ES-I3 (cell line): ENCODE data around the gene SNX4.
"Not testable (repeated sequence)": the region's sequence is repeated elsewhere in the genome, so short reads cannot be mapped to it uniquely, and the experiment has no call there.

Experiments
- H3K36me3 ChIP-seq: 2 replicates; pipeline ENCODE4 v1.6.1; 2013; ENCODE audit warnings: mild to moderate bottlenecking, low read length, control low read depth, moderate library complexity; ENCODE audit not compliant: insufficient read depth
- H3K4me1 ChIP-seq: 2 replicates; pipeline ENCODE4 v1.6.1; 2013; ENCODE audit warnings: mild to moderate bottlenecking, control low read depth, low read length; ENCODE audit not compliant: insufficient read depth
- H3K9ac ChIP-seq: 2 replicates; pipeline ENCODE4 v1.6.1; 2013; ENCODE audit warnings: low read depth, mild to moderate bottlenecking, low read length, moderate library complexity
- H3K9me3 ChIP-seq: 2 replicates; pipeline ENCODE4 v1.6.1; 2013; ENCODE audit warnings: mild to moderate bottlenecking, low read length, moderate library complexity; ENCODE audit not compliant: control insufficient read depth, insufficient read depth

The SNX4 gene

DNA sequence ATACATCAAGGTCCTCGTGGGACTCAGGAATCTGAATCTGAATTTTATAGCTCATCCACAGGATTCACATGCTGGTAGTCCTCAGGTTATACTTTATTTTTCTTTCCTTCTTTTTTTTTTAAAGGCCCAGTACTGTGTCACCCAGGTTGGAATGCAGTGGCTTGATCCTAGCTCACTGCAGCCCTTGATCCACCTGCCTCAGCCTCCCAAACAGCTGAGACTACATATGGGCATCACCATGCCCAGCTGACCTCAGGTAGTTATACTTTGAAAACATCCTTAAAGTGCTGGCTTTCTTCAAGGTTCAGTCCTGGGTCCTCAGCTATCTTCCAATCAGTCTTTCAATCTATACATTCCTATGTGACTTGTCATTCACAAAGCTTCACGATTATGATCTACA lies 38.2 kb downstream of the SNX4 start:
- Histone ChIP-seq H3K9ac (no peak overlapping the region), H3K9me3 (no peaks in the 10 kb centered on the region), H3K36me3 (no peaks in the 10 kb centered on the region), H3K4me1 (no peaks in the 10 kb centered on the region; the same call in 1 of the 2 replicates)

DNA sequence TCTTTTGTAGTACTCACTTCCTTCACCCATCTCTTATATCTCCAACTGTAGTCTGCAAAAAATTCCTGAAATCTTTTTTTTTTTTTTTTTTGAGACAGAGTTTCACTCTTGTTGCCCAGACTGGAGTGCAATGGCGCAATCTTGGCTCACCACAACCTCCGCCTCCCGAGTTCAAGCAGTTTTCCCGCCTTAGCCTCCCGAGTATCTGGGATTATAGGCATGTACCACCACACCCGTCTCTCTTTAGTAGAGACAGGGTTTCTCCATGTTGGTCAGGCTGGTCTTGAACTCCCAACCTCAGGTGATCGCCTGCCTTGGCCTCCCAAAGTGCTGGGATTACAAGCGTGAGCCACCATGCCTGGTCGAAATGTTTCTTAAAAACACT lies 38.6 kb downstream of the SNX4 start:
- not testable (repeated sequence) for H3K9me3 ChIP-seq, H3K4me1 ChIP-seq, H3K9ac ChIP-seq, H3K36me3 ChIP-seq

DNA sequence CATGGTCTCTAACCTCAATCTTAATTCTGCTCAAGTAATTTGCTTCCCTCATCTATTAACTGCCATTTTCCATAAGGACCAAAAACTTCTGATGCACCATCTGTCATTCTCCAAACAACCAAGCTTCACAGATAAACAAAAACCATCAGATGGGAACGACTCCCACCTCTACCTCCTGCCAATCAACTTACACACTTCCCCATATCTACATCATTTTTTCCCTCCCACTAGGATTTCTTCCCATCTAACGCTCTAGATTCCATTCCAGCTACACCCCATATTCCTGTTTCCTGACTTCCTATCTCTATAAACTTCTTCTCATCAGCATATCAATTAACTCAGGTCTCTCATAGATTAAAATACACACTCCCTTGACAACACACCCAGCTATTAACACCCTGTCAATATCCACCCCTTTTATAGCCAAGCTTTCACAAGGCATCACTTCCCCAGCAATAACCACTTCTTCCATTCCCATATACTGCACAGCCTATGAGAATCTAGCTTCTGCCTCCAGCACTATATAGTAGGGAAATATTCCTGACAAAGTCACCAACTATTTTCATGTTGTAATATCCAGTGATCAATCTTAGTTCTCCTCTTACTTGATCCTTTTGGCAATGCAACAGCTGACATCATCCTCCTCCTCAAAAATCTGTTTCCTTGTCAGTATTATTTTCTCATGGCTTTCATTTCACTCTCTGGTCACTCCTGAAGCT lies 39.2 kb downstream of the SNX4 start:
- Histone ChIP-seq H3K9me3 (no peaks in the 10 kb centered on the region), H3K4me1 (no peaks in the 10 kb centered on the region; the same call in 1 of the 2 replicates), H3K36me3 (no peaks in the 10 kb centered on the region), H3K9ac (no peak overlapping the region)

DNA sequence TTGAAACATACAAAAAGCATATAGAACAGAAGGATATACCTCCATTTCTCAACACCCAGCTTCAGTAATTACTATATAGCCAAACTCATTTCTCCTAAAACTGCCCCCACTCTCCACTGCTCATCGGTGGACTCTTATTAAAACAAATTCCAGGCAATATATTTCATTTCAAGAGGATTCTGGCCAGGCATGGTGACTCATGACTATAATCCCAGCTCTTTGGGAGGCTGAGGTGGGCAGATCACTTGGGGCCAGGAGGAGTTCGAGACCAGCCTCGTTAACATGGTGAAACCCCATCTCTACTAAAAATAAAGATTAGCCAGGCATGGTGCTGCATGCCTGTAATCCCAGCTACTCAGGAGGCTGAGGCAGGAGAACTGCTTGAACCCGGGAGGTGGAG lies 40.9 kb downstream of the SNX4 start:
- Histone ChIP-seq H3K4me1 (no peaks in the 10 kb centered on the region; the same call in 1 of the 2 replicates), H3K9ac (no peak overlapping the region), H3K36me3 (peaks cover 3% of the 10 kb centered on the region; the same call in 1 of the 2 replicates), H3K9me3 (no peaks in the 10 kb centered on the region)

DNA sequence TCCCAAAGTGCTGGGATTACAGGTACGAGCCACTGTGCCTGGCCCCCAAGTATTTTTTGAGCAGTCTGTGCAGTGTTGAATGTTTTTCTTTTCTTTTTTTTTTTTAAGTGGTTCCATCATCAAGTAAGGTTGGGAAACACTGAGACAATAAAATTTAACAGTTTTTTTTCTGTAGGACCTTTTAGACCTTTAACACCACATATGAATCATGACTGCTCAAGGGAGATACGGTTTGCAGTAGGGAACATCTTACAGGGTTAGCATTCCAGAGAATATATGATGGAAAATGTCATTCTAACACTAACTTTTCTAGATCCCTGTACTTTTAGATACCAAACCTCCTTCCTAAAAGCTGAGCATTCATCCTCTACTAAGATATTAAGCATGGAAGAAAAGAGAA lies 41.7 kb downstream of the SNX4 start:
- Histone ChIP-seq H3K9ac (no peak overlapping the region), H3K9me3 (no peaks in the 10 kb centered on the region), H3K4me1 (no peaks in the 10 kb centered on the region; the same call in 1 of the 2 replicates), H3K36me3 (peaks cover 3% of the 10 kb centered on the region; the same call in 1 of the 2 replicates)

DNA sequence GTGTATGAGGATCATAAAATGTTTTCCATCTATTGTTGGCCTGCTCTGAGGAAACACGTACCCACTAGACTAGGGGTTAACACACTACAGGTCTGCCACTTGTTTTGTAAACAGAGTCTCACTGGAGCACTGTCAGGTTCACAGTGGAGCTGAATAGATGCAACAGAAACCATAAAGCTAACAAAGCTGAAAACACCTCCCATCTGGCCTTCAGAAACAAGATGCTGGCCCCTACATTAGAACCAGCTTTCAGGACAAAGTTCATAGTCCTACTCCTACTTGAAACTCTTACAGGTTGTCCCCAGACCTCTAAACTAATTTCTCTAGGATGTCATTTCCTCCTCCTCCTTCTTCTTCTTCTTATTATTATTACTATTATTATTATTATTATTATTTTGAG lies 42.3 kb downstream of the SNX4 start:
- peaks cover 3% of the 10 kb centered on the region for H3K36me3 ChIP-seq
- H3K4me1 ChIP-seq = no peaks in the 10 kb centered on the region; the same call in 1 of the 2 replicates
- H3K9me3 ChIP-seq = no peaks in the 10 kb centered on the region
- no peak overlapping the region for H3K9ac ChIP-seq

DNA sequence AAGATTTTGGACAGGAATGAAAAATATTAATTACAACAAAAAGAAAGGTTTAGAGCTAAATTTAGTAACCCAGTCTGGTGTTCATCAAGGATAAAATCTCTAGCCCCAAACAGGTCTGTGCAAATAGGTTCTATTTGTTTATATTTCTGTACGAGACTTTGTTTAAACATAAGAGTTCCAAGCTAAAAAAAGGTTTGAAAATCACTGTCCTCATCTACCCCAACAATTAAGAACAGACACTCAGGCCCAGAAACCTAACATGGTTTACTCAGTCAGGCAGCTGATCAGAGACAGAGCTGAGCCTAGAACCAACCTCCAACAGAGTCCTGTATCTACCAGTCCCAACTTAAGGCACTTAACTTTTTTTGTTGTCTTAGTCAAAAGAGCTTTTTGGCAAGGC lies 49.3 kb downstream of the SNX4 start:
- H3K36me3 ChIP-seq = peaks cover 5% of the 10 kb centered on the region
- H3K9me3 ChIP-seq = no peaks in the 10 kb centered on the region
- H3K4me1 ChIP-seq = no peaks in the 10 kb centered on the region
- no peak overlapping the region for H3K9ac ChIP-seq

DNA sequence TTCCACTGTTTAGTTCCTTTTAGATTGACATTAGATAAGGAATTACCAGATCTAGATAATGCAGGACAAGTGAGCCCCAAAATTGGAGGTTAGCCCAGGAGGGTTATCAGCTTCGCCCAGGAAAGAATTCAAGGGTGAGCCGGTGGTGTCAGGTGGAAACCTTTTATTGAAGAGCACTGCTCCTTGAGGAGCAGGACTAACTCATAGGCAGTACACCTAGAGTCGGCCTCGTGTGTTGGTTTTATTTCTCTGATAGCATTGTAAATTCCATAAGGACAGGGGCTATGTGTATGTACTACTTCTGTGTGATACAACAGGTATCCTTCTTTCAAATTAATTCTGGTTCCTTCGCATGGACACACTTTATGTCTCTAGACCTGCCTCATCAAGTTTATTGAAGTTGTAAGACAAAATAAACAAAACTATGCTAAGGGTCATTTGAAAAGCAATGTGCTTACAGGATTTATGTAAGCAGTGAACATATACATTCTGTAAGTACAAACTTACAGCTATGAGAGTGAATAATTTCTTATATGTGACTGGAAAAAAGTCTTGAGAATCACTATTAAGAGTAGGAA lies 57.2 kb downstream of the SNX4 start:
- Histone ChIP-seq H3K36me3 (no peaks in the 10 kb centered on the region; the same call in 1 of the 2 replicates), H3K9ac (no peak overlapping the region)

DNA sequence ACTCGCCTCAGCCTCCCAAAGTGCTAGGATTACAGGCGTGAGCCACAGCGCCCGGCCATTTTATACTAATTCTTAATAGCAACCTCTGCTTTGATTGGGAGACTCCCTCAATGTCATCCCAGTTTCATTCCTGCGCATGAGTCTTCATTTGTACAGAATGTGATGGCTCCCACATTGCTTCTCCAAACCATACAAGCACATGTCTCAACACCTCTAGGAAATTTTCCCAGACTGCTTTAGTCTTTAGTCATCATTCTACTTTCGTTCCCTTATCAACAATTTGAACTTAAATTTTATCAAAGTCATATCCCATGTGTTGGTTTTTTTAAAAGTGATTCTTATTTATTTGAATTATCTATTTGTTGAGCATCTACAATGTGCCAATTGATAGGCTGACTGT lies 58.1 kb downstream of the SNX4 start:
- no peaks in the 10 kb centered on the region for H3K4me1 ChIP-seq
- H3K9ac ChIP-seq = no peak overlapping the region
- peaks cover 3% of the 10 kb centered on the region; the same call in 1 of the 2 replicates for H3K36me3 ChIP-seq
- H3K9me3 ChIP-seq = no peaks in the 10 kb centered on the region

More for the DNA sequence above, 57.2 kb downstream of the SNX4 start:
- no peaks in the 10 kb centered on the region for H3K4me1 ChIP-seq
- H3K9me3 ChIP-seq = no peaks in the 10 kb centered on the region

DNA sequence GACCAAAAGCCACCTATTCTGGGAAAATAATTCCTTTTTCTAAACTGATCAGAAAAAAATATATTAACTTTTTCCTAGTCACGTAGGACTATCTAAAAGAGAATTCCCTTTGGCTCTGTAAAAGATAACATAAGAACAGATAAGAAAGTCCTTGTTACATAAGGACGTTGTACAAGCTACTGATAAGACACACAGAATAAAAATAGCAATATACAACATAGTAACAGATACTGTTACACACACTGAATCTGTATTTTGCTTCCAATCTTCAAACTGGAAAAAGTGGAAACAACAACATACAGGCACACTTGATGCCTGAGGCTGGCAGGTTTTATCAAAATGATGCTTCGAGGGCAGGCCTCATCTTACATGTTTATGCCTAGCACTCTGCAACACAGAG lies 59.8 kb downstream of the SNX4 start:
- H3K36me3 ChIP-seq = peaks cover 8% of the 10 kb centered on the region

DNA sequence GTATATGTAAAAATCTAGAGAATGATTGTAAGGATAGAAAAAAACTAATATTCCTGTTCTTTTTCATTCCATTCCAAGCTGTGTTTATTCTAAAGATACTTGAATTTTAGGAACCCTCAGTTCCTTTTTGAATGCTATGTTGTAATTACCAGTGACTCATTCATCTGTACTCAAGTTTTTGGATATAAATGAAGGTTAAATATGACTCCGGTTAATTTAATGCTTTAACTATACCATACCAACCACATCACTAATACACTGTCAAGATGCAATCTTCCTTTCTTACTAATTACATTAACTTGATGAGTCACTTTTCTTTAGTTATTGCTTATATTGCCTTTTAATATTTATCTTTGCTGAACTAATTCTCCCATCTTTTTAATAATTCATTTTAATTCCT lies 76.1 kb downstream of the SNX4 start:
- H3K9me3 ChIP-seq = no peaks in the 10 kb centered on the region
- no peak overlapping the region for H3K9ac ChIP-seq
- no peaks in the 10 kb centered on the region; the same call in 1 of the 2 replicates for H3K36me3 ChIP-seq
- H3K4me1 ChIP-seq = peaks cover 7% of the 10 kb centered on the region; the same call in 1 of the 2 replicates

More for the DNA sequence above, 59.8 kb downstream of the SNX4 start:
- Histone ChIP-seq H3K9me3 (no peaks in the 10 kb centered on the region), H3K4me1 (no peaks in the 10 kb centered on the region), H3K9ac (no peak overlapping the region)

DNA sequence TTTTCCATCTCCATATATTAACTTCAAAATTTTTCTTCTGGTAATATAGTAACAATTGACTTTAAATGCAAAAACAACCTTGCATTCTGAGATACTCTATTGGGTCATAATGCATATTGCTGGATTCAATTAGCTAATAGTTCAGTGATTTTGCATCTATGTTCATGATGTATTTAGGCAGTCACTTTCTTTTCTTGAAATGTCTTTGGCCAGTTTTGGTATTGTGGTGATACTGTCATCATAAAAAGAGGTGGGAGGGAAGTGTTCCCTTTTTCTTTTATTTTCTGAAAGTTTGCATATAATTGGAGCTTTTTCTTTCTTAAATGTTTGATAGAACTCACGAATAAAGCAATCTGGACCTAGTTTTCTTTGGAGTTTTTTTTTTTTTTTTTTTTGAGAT lies 77.5 kb downstream of the SNX4 start:
- Histone ChIP-seq H3K9ac (no peak overlapping the region), H3K4me1 (peaks cover 7% of the 10 kb centered on the region; the same call in 1 of the 2 replicates), H3K9me3 (no peaks in the 10 kb centered on the region), H3K36me3 (no peaks in the 10 kb centered on the region; the same call in 1 of the 2 replicates)

DNA sequence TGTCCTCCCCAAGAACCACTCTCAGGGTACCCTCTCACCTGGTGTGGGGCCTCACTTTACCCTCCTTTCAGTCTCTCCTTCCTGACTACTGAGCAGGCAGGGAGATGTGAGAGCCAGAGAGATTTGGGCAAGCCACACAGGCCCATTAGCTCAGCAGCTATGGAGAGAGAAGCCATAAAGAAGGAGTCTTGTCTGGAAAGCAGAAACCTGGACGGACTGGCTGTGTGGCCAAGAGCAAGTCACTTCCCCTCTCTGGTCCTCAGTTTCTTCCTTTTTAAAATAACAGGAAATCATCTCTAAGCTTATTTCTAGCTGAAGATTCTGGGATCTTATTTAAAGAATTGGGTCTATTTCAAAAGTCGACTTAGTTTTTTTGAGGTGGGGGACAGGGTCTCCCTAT lies 79.0 kb downstream of the SNX4 start:
- H3K9me3 ChIP-seq = no peaks in the 10 kb centered on the region
- no peaks in the 10 kb centered on the region; the same call in 1 of the 2 replicates for H3K36me3 ChIP-seq
- H3K4me1 ChIP-seq = peaks cover 9% of the 10 kb centered on the region; the same call in 1 of the 2 replicates
- no peak overlapping the region for H3K9ac ChIP-seq

DNA sequence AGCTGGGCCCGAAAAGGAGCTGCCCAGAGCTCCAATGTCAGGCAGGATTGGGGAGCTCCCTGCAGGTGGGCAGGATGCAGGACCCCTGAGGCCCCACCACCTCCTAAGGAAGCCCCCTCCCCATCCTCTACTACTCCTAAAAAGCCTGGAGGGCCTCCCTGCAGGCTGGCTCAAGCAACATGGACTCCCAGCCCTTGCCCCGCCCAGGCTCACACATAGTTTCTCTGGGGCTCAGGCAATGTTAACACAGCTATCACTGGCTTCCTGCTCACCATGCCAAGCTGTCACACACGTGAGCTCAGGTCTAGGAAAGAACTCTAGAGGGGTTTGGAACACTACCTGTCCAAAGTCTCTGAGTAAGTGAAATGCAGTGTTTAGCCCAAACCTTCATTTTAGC lies 79.4 kb downstream of the SNX4 start:
- no peaks in the 10 kb centered on the region; the same call in 1 of the 2 replicates for H3K36me3 ChIP-seq
- no peak overlapping the region for H3K9ac ChIP-seq
- peaks cover 9% of the 10 kb centered on the region; the same call in 1 of the 2 replicates for H3K4me1 ChIP-seq
- H3K9me3 ChIP-seq = no peaks in the 10 kb centered on the region
